GM19351 (cell line): ENCODE results near the gene C17orf100.

ENCODE experiments used
- ATAC-seq: cut with Tn5 transposase; IDR thresholded peaks from one replicate; pipeline ENCODE4 v1.9.1; 2021; ENCODE audit warnings: mild to moderate bottlenecking, moderate library complexity; ENCODE audit not compliant: unreplicated experiment

The C17orf100 gene

DNA sequence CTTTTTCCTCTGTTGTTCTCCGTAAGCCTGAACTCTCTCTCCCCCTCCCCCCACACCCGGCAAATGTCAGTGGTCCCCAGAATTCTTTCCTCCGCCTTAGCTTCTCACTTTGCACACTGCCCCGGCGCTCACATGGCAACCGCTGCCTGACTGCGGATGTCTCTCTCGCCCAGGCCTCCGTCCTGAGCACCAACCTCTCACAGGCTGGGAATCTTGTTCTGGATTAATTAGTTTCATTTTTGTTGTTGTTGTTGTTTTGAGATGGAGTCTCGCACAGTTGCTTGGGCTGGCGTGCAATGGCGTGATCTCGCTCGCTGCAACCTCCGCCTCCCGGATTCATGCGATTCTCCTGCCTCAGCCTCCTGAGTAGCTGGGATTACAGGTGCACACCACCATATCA, 16.7 kb downstream of the C17orf100 start:
- ATAC-seq: no peak

DNA sequence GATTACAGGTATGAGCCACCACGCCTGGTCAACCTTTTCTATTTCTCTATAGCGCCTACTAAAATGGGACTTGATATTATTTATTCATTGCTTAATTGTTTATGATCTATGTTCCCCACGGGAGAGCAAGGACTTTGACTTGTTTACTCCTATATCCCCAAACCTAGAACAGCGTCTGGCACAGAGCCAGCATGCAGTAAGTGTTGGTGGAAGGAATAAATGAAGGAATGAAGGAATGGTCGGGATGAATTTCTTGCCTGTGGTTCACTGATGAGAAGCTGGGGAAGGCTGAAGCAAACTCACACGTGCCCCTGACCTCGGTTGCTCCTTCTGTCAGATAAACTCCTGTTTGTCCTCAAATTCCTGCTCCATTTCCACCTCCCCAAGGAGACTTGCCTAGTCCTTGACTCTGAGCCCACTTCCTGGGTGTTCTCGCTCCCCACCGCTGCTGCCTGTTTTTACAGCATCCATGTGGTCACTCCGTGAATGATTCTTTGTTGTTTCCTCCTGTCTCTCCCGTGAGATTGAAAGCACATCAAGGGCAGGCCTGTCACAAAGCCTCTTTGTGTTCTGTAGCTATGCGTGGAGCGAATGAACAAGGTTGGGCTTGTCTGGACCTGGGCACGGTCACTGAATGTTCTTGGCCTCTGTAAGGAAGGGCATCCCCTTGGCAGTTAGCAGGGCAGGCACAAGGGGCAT, 17.3 kb downstream of the C17orf100 start:
- ATAC-seq: no peak

DNA sequence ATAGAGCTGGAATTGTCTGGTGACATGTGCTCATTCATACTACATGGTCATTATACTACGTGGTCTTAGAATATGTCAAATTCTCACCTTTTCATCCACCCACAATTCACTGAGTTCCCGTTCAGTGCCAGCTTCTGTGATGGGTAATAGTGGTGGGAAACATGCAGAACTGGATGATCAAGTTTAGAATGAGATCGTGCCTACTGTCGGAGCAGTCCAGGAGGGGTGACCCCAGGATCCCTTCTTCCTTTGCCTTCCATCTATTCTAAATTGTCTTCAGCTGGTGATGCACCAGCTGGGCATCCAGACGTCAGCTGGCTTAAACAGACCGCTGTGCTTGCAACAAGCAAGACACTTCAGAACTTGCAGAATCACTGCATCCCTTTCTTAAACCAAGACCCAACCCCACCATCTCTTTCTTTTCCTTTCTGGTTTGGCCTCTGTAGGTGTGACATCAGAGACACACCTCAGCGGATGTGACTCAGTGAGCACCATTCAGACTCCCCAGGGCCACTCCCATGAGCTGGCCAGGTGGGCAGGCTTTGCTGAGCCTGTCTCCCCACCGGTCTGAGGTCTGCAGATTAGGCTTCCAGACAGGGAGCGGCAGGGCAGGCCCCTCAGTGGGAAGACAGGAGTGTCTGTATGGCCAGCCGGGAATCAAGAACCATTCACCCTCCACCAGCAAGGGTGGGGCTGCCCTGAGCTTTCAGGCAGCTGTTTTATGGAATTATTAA, 18.1 kb downstream of the C17orf100 start:
- no peak for ATAC-seq

DNA sequence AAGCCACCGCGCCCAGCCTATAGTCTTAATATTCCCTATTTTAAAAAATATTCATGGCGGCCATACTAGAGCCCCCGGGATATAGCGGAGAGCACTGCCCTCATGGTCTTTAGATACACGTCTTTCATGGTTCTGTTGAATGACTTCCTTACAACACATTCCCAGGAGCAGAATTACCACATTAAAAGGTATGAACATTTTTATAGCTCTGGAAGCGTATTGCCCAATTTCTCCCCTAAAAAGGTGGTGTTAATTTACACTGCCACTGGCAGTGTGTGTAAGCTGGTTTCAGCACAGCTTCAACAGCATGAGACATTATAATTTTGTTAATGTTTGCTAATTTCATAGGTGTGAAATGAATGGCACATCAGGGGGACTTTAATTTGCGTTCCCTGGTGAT, 19.0 kb downstream of the C17orf100 start:
- no peak for ATAC-seq

- no peak for ATAC-seq
Observed at GRCh38 chr17:6670999-6671398, 19.4 kb downstream of the C17orf100 start.

- no peak for ATAC-seq
Observed at GRCh38 chr17:6671431-6671830, 19.9 kb downstream of the C17orf100 start.

DNA sequence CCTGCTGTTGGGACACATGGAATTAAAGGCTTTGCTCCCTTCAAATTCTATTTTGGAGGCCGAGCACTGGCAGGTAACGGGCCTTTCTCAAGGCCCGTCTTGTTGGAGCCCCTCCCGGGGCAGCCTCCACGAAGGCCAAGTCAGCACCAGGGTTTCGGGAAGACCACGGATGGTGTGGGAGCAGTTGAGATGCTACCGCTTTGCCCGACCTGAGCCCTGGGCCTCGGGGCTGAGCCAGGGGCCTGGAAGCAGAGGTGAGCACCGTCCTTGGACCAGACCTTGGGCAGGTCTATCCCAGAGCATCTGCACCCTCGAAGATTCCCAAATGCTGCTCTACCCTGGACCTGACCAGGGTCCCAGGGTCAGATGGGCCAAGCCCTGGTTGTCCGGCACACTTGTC, 23.0 kb downstream of the C17orf100 start:
- no peak for ATAC-seq

DNA sequence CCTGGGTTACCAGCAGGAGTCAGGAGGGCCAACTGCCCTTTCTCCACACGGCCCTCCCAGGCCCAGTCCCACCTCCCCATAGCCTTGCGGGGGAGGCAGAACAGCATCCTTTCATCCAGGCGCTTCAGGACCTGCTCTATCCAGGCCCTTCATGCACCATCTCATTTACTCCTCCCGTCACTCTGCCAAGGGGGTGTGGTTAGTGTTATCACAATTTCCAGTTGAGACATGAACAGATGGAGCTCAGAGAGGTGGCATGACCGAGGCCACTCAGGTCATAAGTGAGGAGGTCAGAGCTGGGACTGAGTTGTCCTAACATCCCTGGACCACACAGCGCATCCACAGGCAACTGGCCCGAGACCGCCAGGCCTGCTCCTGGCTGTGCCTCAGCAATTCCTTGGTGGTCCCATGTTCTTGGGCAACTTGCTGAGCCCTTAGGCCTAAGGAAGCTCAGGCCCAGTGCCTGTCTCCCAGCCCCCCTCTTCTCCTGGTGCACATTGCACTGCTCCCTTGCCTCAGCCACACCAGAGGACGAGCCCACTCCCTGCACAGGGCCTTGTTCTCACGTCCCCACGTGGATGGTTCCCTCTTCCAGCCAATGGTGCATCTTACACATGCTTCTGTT, 23.8 kb downstream of the C17orf100 start:
- no peak for ATAC-seq

DNA sequence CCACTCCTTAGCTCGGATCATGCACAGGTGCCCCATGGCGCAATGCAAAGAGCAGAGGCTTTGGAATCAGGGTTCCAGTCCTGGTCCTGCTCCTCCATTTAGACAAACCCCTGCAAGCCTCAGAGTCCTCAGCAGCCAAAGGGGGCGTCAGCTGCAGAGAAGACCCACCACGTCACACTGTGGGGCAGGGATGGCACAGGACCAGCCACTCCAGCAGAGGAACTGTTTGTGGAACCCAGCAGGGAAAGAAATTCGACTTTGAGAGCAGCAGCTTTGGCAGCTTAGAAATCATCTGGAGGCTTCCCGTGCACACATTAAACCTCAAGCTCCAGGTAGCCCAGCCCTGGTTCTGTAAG, 25.2 kb downstream of the C17orf100 start:
- no peak for ATAC-seq

GRCh38 chr17:6677158-6677831, 25.7 kb downstream of the C17orf100 start:
- ATAC-seq: no peak

DNA sequence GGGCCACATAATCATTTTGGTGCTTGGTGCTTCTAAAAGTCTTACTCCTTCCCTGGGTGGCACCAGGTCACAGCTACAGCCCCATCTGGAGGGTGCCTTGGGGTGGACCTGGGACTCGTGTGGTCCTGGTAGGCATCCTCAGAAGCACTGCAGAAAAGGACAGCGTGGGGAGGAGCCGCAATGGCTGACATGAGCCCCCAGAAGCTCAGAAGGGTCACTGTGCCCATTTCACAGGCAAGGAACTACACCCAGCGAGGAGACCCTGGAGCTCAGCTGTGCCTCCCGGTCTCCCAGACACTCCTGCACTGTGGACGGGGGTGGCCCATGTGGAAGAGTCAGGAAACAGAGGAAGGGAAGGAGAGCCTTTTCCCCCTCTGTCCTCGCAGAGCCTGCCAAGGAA, 26.4 kb downstream of the C17orf100 start:
- ATAC-seq: no peak

DNA sequence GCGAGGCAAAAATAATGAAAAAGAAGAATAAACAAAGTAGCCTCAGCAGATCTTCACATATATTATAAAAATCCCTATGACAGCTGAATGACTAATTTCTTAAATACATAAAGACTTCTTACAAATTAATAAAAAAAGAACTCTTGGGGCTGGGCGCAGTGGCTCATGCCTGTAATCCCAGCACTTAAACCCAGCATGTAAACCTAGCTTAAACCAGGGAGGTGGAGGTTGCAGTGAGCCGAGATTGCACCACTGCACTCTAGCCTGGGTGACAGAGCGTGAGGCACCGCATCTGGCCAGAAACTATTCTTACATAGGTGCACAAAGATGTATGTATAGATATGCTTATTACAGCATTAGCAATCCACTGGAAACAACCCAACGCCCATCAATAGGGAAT, 27.7 kb downstream of the C17orf100 start:
- no peak for ATAC-seq

DNA sequence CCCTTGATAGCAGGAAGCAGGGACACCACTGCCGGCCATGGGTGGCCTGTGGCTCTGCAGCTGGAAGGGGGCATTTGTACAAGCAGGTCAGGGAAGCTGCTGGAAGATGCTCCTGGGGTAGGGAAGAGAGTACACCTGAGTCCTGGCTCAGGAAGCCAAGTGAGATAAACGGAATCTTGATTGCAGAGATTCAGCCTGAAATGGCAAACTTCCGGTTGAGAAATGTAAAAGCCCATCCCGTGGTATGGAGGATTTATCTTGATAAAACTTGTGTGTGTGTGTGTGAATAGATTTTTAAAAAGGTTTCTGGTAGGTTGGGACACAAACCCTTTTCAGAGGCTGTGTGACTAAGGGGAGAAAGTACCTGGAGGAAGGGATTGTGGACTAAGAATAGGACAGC, 29.6 kb downstream of the C17orf100 start:
- no peak for ATAC-seq

DNA sequence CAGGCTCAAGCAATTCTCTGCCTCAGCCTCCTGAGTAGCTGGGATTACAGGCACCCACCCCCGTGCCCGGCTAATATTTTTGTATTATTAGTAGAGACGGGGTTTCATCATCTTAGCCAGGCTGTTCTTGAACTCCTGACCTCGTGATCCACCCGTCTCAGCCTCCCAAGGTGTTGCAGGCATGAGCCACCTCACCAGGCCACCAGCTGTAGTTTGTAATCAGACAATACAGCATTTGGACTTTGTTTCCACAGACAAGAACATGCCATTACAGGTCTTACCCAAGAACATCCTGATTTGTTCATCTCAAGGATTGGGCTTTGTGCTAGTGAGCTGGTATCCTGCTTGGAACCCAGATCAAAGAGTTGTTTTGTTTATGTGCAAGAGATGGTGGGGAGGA, 30.1 kb downstream of the C17orf100 start:
- no peak for ATAC-seq

GRCh38 chr17:6682339-6682738, 30.8 kb downstream of the C17orf100 start:
- no peak for ATAC-seq

- ATAC-seq: no peak
Observed at GRCh38 chr17:6683081-6683684, 31.6 kb downstream of the C17orf100 start.

GRCh38 chr17:6683730-6684459, 32.3 kb downstream of the C17orf100 start:
- ATAC-seq: no peak

GRCh38 chr17:6684460-6684783, 32.9 kb downstream of the C17orf100 start:
- ATAC-seq: no peak

DNA sequence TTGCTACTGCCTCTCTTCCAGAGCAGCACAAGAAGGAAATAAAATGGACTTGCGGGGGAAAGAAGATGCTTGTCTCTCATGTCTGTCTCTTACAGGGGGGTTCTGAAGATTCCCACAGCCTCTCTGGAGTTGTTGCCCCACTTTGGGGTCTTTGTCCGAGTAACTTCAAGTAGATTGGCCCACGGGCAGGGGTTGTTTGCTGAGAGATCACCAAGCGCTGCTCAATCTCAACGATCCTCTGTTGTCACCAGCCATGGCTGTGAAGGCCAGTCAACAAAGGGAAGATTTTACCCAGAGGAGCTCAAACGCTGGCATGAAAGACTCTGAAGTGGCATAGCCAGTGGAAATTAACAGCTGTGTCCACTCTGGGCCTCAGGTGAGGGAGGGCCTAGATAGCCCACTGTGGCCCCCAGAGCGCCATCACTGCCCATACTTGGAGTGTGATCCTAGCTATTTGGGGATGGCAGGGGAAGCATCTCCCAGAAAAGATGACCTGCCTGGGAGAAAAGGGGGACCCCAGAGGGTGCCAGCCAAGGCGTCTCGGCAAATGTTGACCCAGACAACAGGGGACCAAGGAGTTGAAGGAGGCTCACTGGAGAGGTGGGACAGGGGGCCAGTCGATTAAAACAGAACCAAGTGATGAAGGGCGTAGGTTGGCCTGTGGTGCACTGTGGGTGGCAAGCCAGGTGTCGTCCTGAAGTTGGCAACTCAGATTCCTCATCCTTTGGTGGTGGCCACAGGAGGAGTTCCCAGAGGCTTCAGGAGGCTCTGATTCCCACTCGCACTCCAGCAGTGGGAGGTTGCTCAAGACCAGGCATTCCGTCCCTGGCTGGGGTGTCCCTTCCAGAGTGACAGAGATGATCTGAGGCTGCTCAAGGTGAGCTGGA, 33.6 kb downstream of the C17orf100 start:
- no peak for ATAC-seq

- ATAC-seq: no peak
Observed at GRCh38 chr17:6686026-6686425, 34.5 kb downstream of the C17orf100 start.
